A673 (cell line): ENCODE measurements around the gene EFL1.

Source experiments
- EZH2 ChIP-seq: fragments of 200-600 bp; sonication (generic); IDR thresholded peaks from 2 replicates; pipeline ENCODE4 v1.6.1; 2017; ENCODE audit warnings: borderline replicate concordance, low read depth, mild to moderate bottlenecking, mixed read lengths, antibody characterized with exemption, low read length; ENCODE audit not compliant: poor library complexity, severe bottlenecking
- TF ChIP-seq, protein P1 (sequence below): fragments of 300-800, 200-600 bp; sonication (generic); conservative IDR thresholded peaks from 2 replicates; pipeline ENCODE4 v1.5.1; 2017; ENCODE audit warnings: low read depth, mild to moderate bottlenecking, antibody characterized with exemption, low read length, moderate library complexity, mixed read lengths

DNA sequence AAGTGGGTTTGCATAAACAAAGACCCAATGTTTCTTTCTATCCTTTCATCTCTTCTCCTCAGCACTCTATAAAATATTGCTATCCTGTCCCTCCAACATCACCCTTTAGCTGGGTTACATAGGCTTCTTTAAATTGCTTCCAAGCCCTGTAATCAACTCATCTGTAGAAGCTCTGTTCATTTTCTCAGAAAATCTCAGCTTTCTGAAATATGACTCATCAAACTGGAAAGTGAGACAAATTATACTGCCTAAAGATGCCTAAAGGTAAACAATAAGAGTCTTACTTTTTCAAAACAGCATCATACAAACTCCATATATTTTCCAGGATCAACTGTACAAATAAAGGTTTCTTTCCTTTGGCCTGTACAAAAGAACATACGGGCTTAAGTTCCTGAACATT is 33.8 kb downstream of the EFL1 start:
- TF ChIP-seq, protein P1, sequence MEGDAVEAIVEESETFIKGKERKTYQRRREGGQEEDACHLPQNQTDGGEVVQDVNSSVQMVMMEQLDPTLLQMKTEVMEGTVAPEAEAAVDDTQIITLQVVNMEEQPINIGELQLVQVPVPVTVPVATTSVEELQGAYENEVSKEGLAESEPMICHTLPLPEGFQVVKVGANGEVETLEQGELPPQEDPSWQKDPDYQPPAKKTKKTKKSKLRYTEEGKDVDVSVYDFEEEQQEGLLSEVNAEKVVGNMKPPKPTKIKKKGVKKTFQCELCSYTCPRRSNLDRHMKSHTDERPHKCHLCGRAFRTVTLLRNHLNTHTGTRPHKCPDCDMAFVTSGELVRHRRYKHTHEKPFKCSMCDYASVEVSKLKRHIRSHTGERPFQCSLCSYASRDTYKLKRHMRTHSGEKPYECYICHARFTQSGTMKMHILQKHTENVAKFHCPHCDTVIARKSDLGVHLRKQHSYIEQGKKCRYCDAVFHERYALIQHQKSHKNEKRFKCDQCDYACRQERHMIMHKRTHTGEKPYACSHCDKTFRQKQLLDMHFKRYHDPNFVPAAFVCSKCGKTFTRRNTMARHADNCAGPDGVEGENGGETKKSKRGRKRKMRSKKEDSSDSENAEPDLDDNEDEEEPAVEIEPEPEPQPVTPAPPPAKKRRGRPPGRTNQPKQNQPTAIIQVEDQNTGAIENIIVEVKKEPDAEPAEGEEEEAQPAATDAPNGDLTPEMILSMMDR: no peak
- no peak for TF ChIP-seq EZH2
